BLaER1 treated with 17β-estradiol and CSF1 and Interleukin-3, amounts not matched to agents 10 nM and 100 nM (cell line): ENCODE measurements around the gene LRRTM2.

ENCODE experiments used
- H3K27ac ChIP-seq, 11 experiments: shearing (Covaris generic); formaldehyde crosslinking; 2 replicates each; pipeline ENCODE4 v1.8.1; 2022
- H3K27me3 ChIP-seq, 11 experiments: shearing (Covaris generic); formaldehyde crosslinking; 2 replicates each; pipeline ENCODE4 v1.8.1; 2022
- H3K36me3 ChIP-seq, 11 experiments: shearing (Covaris generic); formaldehyde crosslinking; 2 replicates each; pipeline ENCODE4 v1.8.1; 2022
- H3K4me1 ChIP-seq, 10 experiments: shearing (Covaris generic); formaldehyde crosslinking; 2 replicates each; pipeline ENCODE4 v1.8.1; 2022
- H3K4me2 ChIP-seq, 11 experiments: shearing (Covaris generic); formaldehyde crosslinking; 2 replicates each; pipeline ENCODE4 v1.8.1; 2022
- H3K4me3 ChIP-seq, 10 experiments: shearing (Covaris generic); formaldehyde crosslinking; 2 replicates each; pipeline ENCODE4 v1.8.1; 2022
- H3K9ac ChIP-seq, 11 experiments: shearing (Covaris generic); formaldehyde crosslinking; 2 replicates each; pipeline ENCODE4 v1.8.1; 2022
- H3K9me3 ChIP-seq, 11 experiments: shearing (Covaris generic); formaldehyde crosslinking; replicated peaks in 1 of 11; 2 replicates each; pipeline ENCODE4 v1.8.1; 2022
- H4K20me1 ChIP-seq, 11 experiments: shearing (Covaris generic); formaldehyde crosslinking; 2 replicates each; pipeline ENCODE4 v1.8.1; 2022
- Cebpa-rat ChIP-seq, 11 experiments: shearing (Covaris generic); IDR thresholded peaks; 2 replicates each; pipeline ENCODE4 v1.8.1; 2022

Gene LRRTM2

DNA sequence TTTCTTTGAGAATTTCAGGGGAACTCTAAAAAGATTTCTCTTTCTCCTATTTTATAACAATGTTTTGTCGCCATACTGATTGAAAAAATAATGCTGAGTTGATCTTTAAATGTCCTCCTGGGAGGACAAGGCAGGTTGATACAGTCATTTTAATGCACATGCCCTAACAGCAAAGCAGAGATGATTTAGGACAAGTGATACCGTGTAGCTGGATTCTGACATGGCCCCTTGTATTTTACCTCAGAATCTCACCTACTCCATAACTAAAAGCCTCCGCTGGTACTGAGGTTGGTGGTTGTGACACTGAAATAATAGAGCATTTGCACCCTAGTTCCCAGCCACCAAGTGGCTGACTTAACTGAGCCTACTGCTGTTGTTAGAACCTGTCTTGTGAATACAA, 811 bp upstream of the LRRTM2 start:
- peaks cover 30 to 100% (median 89%) of the 10 kb centered on the region in 11 experiments; a peak in 21 of 22 replicates for H4K20me1 ChIP-seq
- H3K4me3 ChIP-seq: no peak overlapping the region
- TF ChIP-seq Cebpa-rat (IDR thresholded peaks at IDR 0.05): no peak
- H3K9me3 ChIP-seq: peaks cover 0 to 10% (median 0%) of the 10 kb centered on the region in 11 experiments; a peak in 4 of 22 replicates
- H3K4me2 ChIP-seq: no peak overlapping the region
- no peak overlapping the region for H3K27ac ChIP-seq
- H3K9ac ChIP-seq: no peak overlapping the region
- H3K36me3 ChIP-seq: peaks cover 4 to 59% (median 42%) of the 10 kb centered on the region in 11 experiments; a peak in 21 of 22 replicates
- H3K27me3 ChIP-seq: no peaks in the 10 kb centered on the region
- H3K4me1 ChIP-seq: peaks cover 7 to 34% (median 11%) of the 10 kb centered on the region in 10 experiments

DNA sequence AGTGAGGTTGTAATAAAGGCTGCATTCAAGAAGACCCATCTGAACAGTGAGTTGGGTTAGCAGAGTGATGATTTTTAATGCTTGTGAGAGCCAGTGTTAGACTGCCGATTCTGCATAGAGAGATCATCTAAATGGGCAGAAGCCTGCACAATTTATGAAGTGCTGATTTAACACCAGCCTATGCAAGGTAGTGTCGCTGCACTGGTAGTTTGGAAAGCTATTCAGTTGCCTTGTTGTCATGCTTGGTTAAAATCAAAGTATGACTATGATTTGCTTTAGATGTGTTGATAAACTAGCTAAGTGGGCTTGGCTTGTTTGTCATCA, 379 bp upstream of the LRRTM2 start:
- H3K9ac ChIP-seq: no peak overlapping the region

DNA sequence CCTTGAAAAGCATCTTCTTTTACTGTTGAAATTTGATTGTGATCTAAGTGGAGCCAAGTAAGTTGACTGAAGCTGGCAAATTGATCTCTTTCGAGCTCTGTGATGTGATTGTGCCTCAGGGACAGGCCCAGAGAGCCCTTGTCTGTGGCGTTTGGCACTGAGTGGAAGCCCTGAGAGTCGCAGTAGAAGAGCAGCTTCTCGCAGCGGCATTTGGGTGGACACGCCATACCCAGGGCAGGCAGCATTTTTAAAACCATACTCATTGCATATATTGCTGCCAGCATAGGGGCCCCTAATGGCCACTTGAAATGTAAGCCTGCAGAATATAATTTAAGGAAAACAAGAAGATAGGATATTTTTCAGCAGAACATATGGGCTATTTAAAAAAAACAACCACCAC, 894 bp downstream of the LRRTM2 start:
- H3K27ac ChIP-seq: no peak overlapping the region
- H3K4me2 ChIP-seq: no peak overlapping the region
- H3K9ac ChIP-seq: no peak overlapping the region
- H3K36me3 ChIP-seq: peaks cover 4 to 42% (median 29%) of the 10 kb centered on the region in 11 experiments; a peak in 18 of 22 replicates
- H3K9me3 ChIP-seq: peaks cover 0 to 6% (median 0%) of the 10 kb centered on the region in 11 experiments; a peak in 2 of 22 replicates
- no peaks in the 10 kb centered on the region for H3K27me3 ChIP-seq
- peaks cover 13 to 45% (median 22%) of the 10 kb centered on the region in 10 experiments for H3K4me1 ChIP-seq
- H4K20me1 ChIP-seq: peaks cover 37 to 100% (median 90%) of the 10 kb centered on the region in 11 experiments; a peak in 21 of 22 replicates
- TF ChIP-seq Cebpa-rat (IDR thresholded peaks at IDR 0.05): no peak
- no peak overlapping the region for H3K4me3 ChIP-seq

More for the DNA sequence above, 379 bp upstream of the LRRTM2 start:
- peaks cover 4 to 55% (median 38%) of the 10 kb centered on the region in 11 experiments; a peak in 21 of 22 replicates for H3K36me3 ChIP-seq
- H4K20me1 ChIP-seq: peaks cover 35 to 100% (median 90%) of the 10 kb centered on the region in 11 experiments; a peak in 21 of 22 replicates
- no peak overlapping the region for H3K27ac ChIP-seq
- peaks cover 12 to 35% (median 16%) of the 10 kb centered on the region in 10 experiments for H3K4me1 ChIP-seq
- H3K27me3 ChIP-seq: no peaks in the 10 kb centered on the region
- H3K9me3 ChIP-seq: peaks cover 0 to 10% (median 0%) of the 10 kb centered on the region in 11 experiments; a peak in 4 of 22 replicates
- no peak overlapping the region for H3K4me2 ChIP-seq
- H3K4me3 ChIP-seq: no peak overlapping the region
- TF ChIP-seq Cebpa-rat (IDR thresholded peaks at IDR 0.05): no peak

DNA sequence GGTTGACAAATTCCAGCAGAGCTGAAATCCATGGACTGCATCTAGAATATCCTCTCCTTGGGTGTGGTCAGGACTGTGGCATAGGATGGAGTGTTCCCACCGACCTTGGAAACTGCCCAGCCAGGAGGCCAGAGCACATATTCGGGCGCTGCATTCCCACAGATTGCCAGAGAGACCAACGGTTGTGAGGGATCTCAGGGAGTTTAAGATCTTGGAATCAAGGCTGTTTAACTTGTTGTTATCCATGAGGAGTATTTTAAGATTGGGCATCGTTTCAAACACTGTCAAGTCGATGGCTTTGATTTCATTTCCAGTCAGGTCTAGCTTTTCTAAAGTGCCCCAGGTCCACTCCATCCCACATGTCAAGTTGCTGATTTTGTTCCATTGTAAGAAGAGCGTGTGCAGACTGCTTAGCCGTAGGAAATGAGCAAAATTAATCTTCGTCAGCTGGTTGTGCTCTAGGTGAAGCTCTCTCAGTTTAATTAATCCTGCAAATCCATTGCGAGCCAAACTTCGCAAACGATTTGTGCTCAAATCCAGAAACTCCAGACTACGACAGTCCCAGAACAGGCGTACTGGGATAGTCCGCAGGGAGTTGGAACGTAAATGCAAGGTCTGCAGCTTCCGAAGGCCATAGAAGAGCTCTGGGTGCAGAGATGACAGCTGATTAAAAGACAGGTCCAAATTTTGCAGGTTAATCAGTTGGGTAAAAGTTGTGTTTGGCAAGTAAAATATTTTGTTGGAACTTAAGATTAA, 1.5 kb downstream of the LRRTM2 start:
- Histone ChIP-seq H3K36me3 (peaks cover 4 to 43% (median 26%) of the 10 kb centered on the region in 11 experiments; a peak in 18 of 22 replicates), H3K4me2 (no peak overlapping the region), H3K4me3 (no peak overlapping the region), H3K27ac (no peak overlapping the region), H3K9me3 (peaks cover 0 to 6% (median 0%) of the 10 kb centered on the region in 11 experiments; a peak in 1 of 22 replicates), H4K20me1 (peaks cover 34 to 100% (median 87%) of the 10 kb centered on the region in 11 experiments; a peak in 21 of 22 replicates), H3K9ac (no peak overlapping the region), H3K27me3 (no peaks in the 10 kb centered on the region), H3K4me1 (peaks cover 13 to 42% (median 22%) of the 10 kb centered on the region in 10 experiments)
- no peak for TF ChIP-seq Cebpa-rat (IDR thresholded peaks at IDR 0.05)

DNA sequence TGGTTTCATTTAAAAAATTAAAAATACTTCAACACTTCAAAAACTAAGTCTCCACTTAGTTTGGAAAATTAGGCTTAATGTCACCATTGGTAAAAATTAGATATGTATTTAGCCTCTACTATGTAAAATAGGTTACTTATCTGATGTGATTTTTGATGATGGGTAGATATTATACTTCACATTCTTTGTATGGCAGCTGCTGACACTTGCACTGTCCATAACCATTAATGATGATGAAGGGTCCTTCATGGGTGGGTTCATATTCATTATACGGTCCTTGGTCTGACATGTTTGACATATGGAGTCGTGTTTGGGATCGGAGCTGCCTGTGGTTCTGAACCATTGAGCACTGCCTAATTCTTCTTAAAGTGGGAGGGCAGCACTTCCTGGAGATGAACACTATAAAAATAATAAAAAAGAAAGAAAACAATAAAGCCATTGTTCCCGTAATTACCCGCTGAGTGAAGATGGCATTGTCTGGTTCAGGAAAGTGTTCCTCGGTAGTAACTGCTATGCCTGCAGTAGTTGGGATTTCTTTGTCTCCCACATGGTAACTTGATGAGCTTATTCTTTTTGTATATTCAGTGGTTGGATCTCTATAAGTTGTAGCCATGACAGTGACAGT, 2.2 kb downstream of the LRRTM2 start:
- Histone ChIP-seq H3K9ac (no peak overlapping the region), H3K27me3 (no peaks in the 10 kb centered on the region), H3K4me3 (no peak overlapping the region), H3K4me2 (no peak overlapping the region), H3K36me3 (peaks cover 4 to 49% (median 25%) of the 10 kb centered on the region in 11 experiments; a peak in 18 of 22 replicates), H4K20me1 (peaks cover 29 to 100% (median 89%) of the 10 kb centered on the region in 11 experiments; a peak in 21 of 22 replicates), H3K9me3 (peaks cover 0 to 6% (median 0%) of the 10 kb centered on the region in 11 experiments; a peak in 1 of 22 replicates), H3K4me1 (peaks cover 13 to 35% (median 22%) of the 10 kb centered on the region in 10 experiments), H3K27ac (no peak overlapping the region)
- no peak for TF ChIP-seq Cebpa-rat (IDR thresholded peaks at IDR 0.05)

DNA sequence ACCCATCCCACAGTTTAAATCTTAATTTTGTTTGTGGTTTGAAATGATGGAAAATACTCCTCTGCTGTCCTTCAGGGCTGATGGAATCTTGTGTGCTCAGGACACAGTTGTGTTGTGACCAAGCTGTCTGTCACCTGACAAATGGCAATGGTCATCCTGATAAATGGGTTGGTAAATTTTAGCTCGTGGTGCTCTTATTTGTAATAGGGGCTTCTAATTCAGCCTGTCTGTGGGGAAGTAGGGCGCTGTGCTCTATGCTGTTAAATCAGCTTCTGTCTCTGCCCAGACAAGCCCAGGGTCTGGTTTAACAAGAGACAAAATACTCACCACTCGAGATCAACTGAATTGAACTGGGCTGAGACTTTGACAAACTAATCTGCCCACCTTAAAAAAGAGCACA, 4.5 kb downstream of the LRRTM2 start:
- Histone ChIP-seq H3K4me3 (no peak overlapping the region), H3K4me1 (peaks cover 13 to 29% (median 23%) of the 10 kb centered on the region in 10 experiments), H4K20me1 (peaks cover 20 to 100% (median 82%) of the 10 kb centered on the region in 11 experiments; a peak in 21 of 22 replicates)

DNA sequence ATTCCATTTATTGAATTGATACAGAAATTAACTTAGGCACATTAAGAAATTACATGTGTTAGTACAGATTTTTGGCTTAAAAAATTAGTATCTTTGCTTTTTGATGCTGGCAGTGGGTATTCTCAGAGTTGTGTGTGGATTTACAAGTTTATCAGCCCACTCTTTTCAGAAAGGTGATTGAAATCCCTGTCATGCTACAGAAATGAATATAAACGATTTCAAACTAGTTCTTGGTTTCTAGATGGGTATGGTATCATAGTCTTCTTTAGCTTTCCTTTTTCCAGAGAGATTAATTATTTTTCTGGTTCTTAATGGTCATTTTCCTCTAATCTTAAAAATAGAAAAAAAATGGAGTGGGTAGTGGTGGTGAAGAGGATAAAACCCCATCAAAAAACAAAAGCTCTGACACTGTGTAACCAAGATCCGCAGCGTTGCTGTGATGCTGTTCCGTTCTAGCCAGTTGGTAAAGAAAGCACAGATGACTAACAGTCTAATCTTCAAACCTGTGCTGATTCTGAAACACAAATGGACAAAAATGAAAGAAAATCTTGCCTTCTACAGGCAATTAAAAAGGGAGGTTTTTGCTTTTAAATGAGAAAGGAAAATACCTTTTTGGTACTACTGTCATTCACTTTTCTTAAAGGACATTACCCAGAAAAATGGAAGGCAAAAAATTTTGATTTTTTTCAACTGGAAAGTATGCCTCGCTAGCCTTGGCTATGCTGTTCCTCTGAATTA, 5.2 kb downstream of the LRRTM2 start:
- H3K9me3 ChIP-seq: no peaks in the 10 kb centered on the region
- H3K4me3 ChIP-seq: no peak overlapping the region
- no peak for TF ChIP-seq Cebpa-rat (IDR thresholded peaks at IDR 0.05)
- peaks cover 13 to 31% (median 28%) of the 10 kb centered on the region in 10 experiments for H3K4me1 ChIP-seq
- H3K27ac ChIP-seq: no peak overlapping the region
- H3K9ac ChIP-seq: no peak overlapping the region; a peak in 1 of 22 replicates
- H3K4me2 ChIP-seq: peak overlapping the region in 6 of 11 experiments; percentile 1 to 50 (median 23); a peak in 1 of 22 replicates
- H3K36me3 ChIP-seq: peaks cover 4 to 47% (median 22%) of the 10 kb centered on the region in 11 experiments; a peak in 18 of 22 replicates
- H4K20me1 ChIP-seq: peaks cover 13 to 99% (median 76%) of the 10 kb centered on the region in 11 experiments; a peak in 20 of 22 replicates
- no peaks in the 10 kb centered on the region for H3K27me3 ChIP-seq

More for the DNA sequence above, 4.5 kb downstream of the LRRTM2 start:
- H3K27ac ChIP-seq: no peak overlapping the region
- no peaks in the 10 kb centered on the region for H3K27me3 ChIP-seq
- TF ChIP-seq Cebpa-rat (IDR thresholded peaks at IDR 0.05): no peak
- H3K36me3 ChIP-seq: peaks cover 4 to 47% (median 25%) of the 10 kb centered on the region in 11 experiments; a peak in 18 of 22 replicates
- H3K9ac ChIP-seq: peak overlapping the region in 1 of 11 experiments; percentile 9; a peak in 3 of 22 replicates
- H3K9me3 ChIP-seq: no peaks in the 10 kb centered on the region
- peak overlapping the region in 10 of 11 experiments; percentile 1 to 50 (median 26); a peak in 8 of 22 replicates for H3K4me2 ChIP-seq

DNA sequence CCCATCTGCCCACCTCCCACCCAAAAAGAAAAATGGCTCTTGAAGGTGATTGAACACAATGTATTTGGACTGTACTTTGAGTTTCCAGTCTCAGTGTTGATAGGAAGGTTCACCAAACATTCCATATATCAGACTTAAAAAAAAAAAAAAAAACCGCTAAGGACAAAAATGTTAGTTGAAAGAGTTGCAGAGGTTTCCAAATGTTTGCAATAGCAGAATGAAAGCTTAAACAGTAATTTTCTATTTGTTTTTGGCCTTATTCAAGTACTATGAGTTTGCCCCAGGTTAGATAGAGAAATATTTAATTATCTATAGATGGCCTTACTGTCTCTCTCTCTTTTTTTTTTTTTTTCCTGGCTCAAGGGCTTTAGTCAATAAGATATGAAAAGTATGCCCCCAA, 6.1 kb downstream of the LRRTM2 start:
- Histone ChIP-seq H3K4me2 (no peak overlapping the region), H4K20me1 (peaks cover 11 to 99% (median 70%) of the 10 kb centered on the region in 11 experiments; a peak in 20 of 22 replicates), H3K9me3 (peaks cover under 1 to 7% (median 5%) of the 10 kb centered on the region in 11 experiments; a peak in 20 of 22 replicates), H3K4me1 (peaks cover 13 to 34% (median 28%) of the 10 kb centered on the region in 10 experiments), H3K9ac (no peak overlapping the region), H3K4me3 (no peak overlapping the region), H3K27ac (no peak overlapping the region), H3K36me3 (peaks cover 5 to 49% (median 24%) of the 10 kb centered on the region in 11 experiments; a peak in 21 of 22 replicates), H3K27me3 (no peaks in the 10 kb centered on the region)
- no peak for TF ChIP-seq Cebpa-rat (IDR thresholded peaks at IDR 0.05)
